ENCODE measurements around the gene DDX6. TPM values are rescaled to one million over a fixed set of nuclear protein-coding genes. Genes with fewer than 3 reads are reported as not detected.
A peak's percentile ranks its signal among the peaks of the same experiment; 100 is the strongest.
"Not testable (repeated sequence)": the region's sequence is repeated elsewhere in the genome, so short reads cannot be mapped to it uniquely, and the experiment has no call there.

DDX6 gene
- total RNA-seq, 2 experiments from 2014 or later: 46.5 to 128 TPM

- CTCF ChIA-PET (ENCODE audit: unreplicated experiment); BruUV-seq (replicated peaks); H3K4me3 ChIP-seq (ENCODE audit: low read depth, low read length, poor library complexity, severe bottlenecking); H3K4me2 ChIP-seq (ENCODE audit: low read length); H3K9me3 ChIP-seq (ENCODE audit: low read length); H3K79me2 ChIP-seq (ENCODE audit: insufficient read depth, low read depth, low read length); DNase-seq (ENCODE audit: low spot score); H4K20me1 ChIP-seq (ENCODE audit: insufficient read depth, low read length); H3K4me1 ChIP-seq (ENCODE audit: insufficient read depth, low read length, poor library complexity, severe bottlenecking); H3K9me2 ChIP-seq (ENCODE audit: insufficient read depth, low read length); H3K36me3 ChIP-seq (ENCODE audit: insufficient read depth, low read length); POLR2A ChIA-PET; H3K27ac ChIP-seq (ENCODE audit: low read depth, low read length, poor library complexity, severe bottlenecking); H2AFZ ChIP-seq (ENCODE audit: low read length); intact Hi-C loops (cut with micrococcal nuclease; ENCODE audit: unreplicated experiment): not testable (repeated sequence)
- TF ChIP-seq CTCF (conservative IDR thresholded peaks at IDR 0.05; ENCODE audit: low read length): peak; percentile 24; the same call in 1 of the 2 replicates
Measured at GRCh38 chr11:118728112-118728511, 62.9 kb downstream of the DDX6 start.

GRCh38 chr11:118727721-118728066, 63.3 kb downstream of the DDX6 start:
- H3K36me3 ChIP-seq (ENCODE audit: insufficient read depth, low read length); H3K27ac ChIP-seq (ENCODE audit: low read depth, low read length, poor library complexity, severe bottlenecking); H3K79me2 ChIP-seq (ENCODE audit: insufficient read depth, low read depth, low read length); DNase-seq (ENCODE audit: low spot score); H3K4me2 ChIP-seq (ENCODE audit: low read length); BruUV-seq (replicated peaks); POLR2A ChIA-PET; H3K4me3 ChIP-seq (ENCODE audit: low read depth, low read length, poor library complexity, severe bottlenecking); H3K9me2 ChIP-seq (ENCODE audit: insufficient read depth, low read length); H3K9me3 ChIP-seq (ENCODE audit: low read length); H4K20me1 ChIP-seq (ENCODE audit: insufficient read depth, low read length); CTCF ChIA-PET (ENCODE audit: unreplicated experiment); H2AFZ ChIP-seq (ENCODE audit: low read length); H3K4me1 ChIP-seq (ENCODE audit: insufficient read depth, low read length, poor library complexity, severe bottlenecking); intact Hi-C loops (cut with micrococcal nuclease; ENCODE audit: unreplicated experiment): not testable (repeated sequence)

- H3K4me2 ChIP-seq (ENCODE audit: low read length); intact Hi-C loops (cut with micrococcal nuclease; ENCODE audit: unreplicated experiment); H3K4me1 ChIP-seq (ENCODE audit: insufficient read depth, low read length, poor library complexity, severe bottlenecking); H2AFZ ChIP-seq (ENCODE audit: low read length); H3K4me3 ChIP-seq (ENCODE audit: low read depth, low read length, poor library complexity, severe bottlenecking); H4K20me1 ChIP-seq (ENCODE audit: insufficient read depth, low read length); H3K36me3 ChIP-seq (ENCODE audit: insufficient read depth, low read length); CTCF ChIA-PET (ENCODE audit: unreplicated experiment); H3K9me2 ChIP-seq (ENCODE audit: insufficient read depth, low read length); POLR2A ChIA-PET; H3K9me3 ChIP-seq (ENCODE audit: low read length); H3K79me2 ChIP-seq (ENCODE audit: insufficient read depth, low read depth, low read length); H3K27ac ChIP-seq (ENCODE audit: low read depth, low read length, poor library complexity, severe bottlenecking); DNase-seq (ENCODE audit: low spot score); BruUV-seq (replicated peaks): not testable (repeated sequence)
Measured at GRCh38 chr11:118727001-118727720, 63.8 kb downstream of the DDX6 start.

- H3K79me2 ChIP-seq (ENCODE audit: insufficient read depth, low read depth, low read length); intact Hi-C loops (cut with micrococcal nuclease; ENCODE audit: unreplicated experiment); POLR2A ChIA-PET; H3K4me1 ChIP-seq (ENCODE audit: insufficient read depth, low read length, poor library complexity, severe bottlenecking); H3K27ac ChIP-seq (ENCODE audit: low read depth, low read length, poor library complexity, severe bottlenecking); H2AFZ ChIP-seq (ENCODE audit: low read length); DNase-seq (ENCODE audit: low spot score); CTCF ChIA-PET (ENCODE audit: unreplicated experiment); H3K36me3 ChIP-seq (ENCODE audit: insufficient read depth, low read length); BruUV-seq (replicated peaks); H3K4me3 ChIP-seq (ENCODE audit: low read depth, low read length, poor library complexity, severe bottlenecking); H3K4me2 ChIP-seq (ENCODE audit: low read length); H3K9me2 ChIP-seq (ENCODE audit: insufficient read depth, low read length); H4K20me1 ChIP-seq (ENCODE audit: insufficient read depth, low read length); H3K9me3 ChIP-seq (ENCODE audit: low read length): not testable (repeated sequence)
Measured at GRCh38 chr11:118721478-118722015, 69.4 kb downstream of the DDX6 start.

GRCh38 chr11:118720740-118721139, 70.2 kb downstream of the DDX6 start:
- H3K27ac ChIP-seq (ENCODE audit: low read depth, low read length, poor library complexity, severe bottlenecking); H3K36me3 ChIP-seq (ENCODE audit: insufficient read depth, low read length); H3K4me3 ChIP-seq (ENCODE audit: low read depth, low read length, poor library complexity, severe bottlenecking); H3K4me2 ChIP-seq (ENCODE audit: low read length); H4K20me1 ChIP-seq (ENCODE audit: insufficient read depth, low read length); intact Hi-C loops (cut with micrococcal nuclease; ENCODE audit: unreplicated experiment); CTCF ChIA-PET (ENCODE audit: unreplicated experiment); BruUV-seq (replicated peaks); POLR2A ChIA-PET; H3K4me1 ChIP-seq (ENCODE audit: insufficient read depth, low read length, poor library complexity, severe bottlenecking); DNase-seq (ENCODE audit: low spot score); H2AFZ ChIP-seq (ENCODE audit: low read length); H3K9me2 ChIP-seq (ENCODE audit: insufficient read depth, low read length); H3K9me3 ChIP-seq (ENCODE audit: low read length); H3K79me2 ChIP-seq (ENCODE audit: insufficient read depth, low read depth, low read length): not testable (repeated sequence)

- DNase-seq (ENCODE audit: low spot score); BruUV-seq (replicated peaks); intact Hi-C loops (cut with micrococcal nuclease; ENCODE audit: unreplicated experiment); H3K4me3 ChIP-seq (ENCODE audit: low read depth, low read length, poor library complexity, severe bottlenecking); H3K4me2 ChIP-seq (ENCODE audit: low read length); CTCF ChIA-PET (ENCODE audit: unreplicated experiment); H3K79me2 ChIP-seq (ENCODE audit: insufficient read depth, low read depth, low read length); H3K36me3 ChIP-seq (ENCODE audit: insufficient read depth, low read length); H2AFZ ChIP-seq (ENCODE audit: low read length); H3K27ac ChIP-seq (ENCODE audit: low read depth, low read length, poor library complexity, severe bottlenecking); POLR2A ChIA-PET; H4K20me1 ChIP-seq (ENCODE audit: insufficient read depth, low read length); H3K9me3 ChIP-seq (ENCODE audit: low read length); H3K4me1 ChIP-seq (ENCODE audit: insufficient read depth, low read length, poor library complexity, severe bottlenecking); H3K9me2 ChIP-seq (ENCODE audit: insufficient read depth, low read length): not testable (repeated sequence)
Measured at GRCh38 chr11:118720078-118720477, 70.9 kb downstream of the DDX6 start.

Measured in OCI-LY7 (cell line).